ENCODE data around the gene TAB2.

- TF ChIP-seq EP300 (IDR thresholded peaks at IDR 0.05) (no peak), CTCF (IDR thresholded peaks at IDR 0.05) (no peak), POLR2A (IDR thresholded peaks at IDR 0.05) (no peak)
Observed at GRCh38 chr6:149389509-149390297, 72.2 kb downstream of the TAB2 start.

Measured in suprapubic skin (tissue), 3 donors.